Subcutaneous adipose tissue (tissue), 4 donors: ENCODE measurements around the gene DSG3. TPM values are rescaled to one million over a fixed set of nuclear protein-coding genes. Genes with fewer than 3 reads are reported as not detected.

Experiments used
- total RNA-seq, 4 donors: library from RNA; depleted of rRNA; stranded (reverse); fragments of >200 nt; gene quantifications; one replicate each; pipeline ENCODE4 v1.1.0, GENCODE V29; 2016
- TF ChIP-seq, protein P1 (sequence below): fragments of 450-650 bp; IDR thresholded peaks from one replicate; pipeline ENCODE4 v1.5.1; 2016; ENCODE audit warnings: low read depth, mild to moderate bottlenecking, control low read depth, antibody characterized with exemption, moderate library complexity

The DSG3 gene
- total RNA-seq, 4 donors from 2014 or later = not detected

DNA sequence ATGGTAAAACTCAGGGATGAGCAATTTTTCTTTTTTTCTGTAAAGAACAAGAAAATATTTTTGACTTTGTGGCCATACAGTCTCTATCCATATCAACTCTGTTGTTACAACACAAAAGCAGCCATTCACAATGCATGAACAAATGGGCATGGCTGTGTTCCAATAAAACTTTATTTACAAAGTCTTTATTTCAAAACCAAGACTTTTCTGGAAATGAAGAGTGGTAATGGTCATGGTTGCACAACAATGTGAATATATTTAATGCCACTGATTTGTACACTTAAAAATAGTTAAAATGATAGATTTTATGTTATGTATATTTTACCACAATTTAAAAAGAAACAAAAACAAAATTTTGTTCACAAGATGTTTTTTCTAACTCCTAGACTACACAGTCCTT is 1.6 kb upstream of the DSG3 start:
- TF ChIP-seq, protein P1, sequence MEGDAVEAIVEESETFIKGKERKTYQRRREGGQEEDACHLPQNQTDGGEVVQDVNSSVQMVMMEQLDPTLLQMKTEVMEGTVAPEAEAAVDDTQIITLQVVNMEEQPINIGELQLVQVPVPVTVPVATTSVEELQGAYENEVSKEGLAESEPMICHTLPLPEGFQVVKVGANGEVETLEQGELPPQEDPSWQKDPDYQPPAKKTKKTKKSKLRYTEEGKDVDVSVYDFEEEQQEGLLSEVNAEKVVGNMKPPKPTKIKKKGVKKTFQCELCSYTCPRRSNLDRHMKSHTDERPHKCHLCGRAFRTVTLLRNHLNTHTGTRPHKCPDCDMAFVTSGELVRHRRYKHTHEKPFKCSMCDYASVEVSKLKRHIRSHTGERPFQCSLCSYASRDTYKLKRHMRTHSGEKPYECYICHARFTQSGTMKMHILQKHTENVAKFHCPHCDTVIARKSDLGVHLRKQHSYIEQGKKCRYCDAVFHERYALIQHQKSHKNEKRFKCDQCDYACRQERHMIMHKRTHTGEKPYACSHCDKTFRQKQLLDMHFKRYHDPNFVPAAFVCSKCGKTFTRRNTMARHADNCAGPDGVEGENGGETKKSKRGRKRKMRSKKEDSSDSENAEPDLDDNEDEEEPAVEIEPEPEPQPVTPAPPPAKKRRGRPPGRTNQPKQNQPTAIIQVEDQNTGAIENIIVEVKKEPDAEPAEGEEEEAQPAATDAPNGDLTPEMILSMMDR = no peak

- TF ChIP-seq, protein P1 = no peak
Observed at GRCh38 chr18:31446854-31447253, 687 bp upstream of the DSG3 start.

GRCh38 chr18:31450409-31450808 is 2.9 kb downstream of the DSG3 start:
- TF ChIP-seq, protein P1 = no peak

DNA sequence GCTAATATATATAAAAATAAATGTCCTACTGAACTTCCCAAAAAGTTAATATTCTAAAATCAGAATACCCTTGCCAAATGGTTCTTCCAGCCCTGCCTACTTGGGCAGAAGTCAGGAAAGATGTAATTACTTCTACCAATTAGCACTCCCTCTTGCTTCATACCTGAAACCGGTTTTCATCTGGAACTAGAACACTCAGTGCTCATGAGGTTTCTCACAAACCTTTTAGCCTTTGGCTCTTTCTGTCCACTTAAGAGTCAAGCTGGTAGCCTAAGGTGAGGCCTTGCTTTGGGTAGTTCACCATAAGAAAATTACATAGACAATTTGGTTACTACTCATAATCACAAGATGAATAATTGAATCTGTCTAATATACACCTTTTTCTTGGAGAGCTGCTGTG is 4.1 kb downstream of the DSG3 start:
- TF ChIP-seq, protein P1 = no peak

GRCh38 chr18:31454066-31454708 is 6.6 kb downstream of the DSG3 start:
- TF ChIP-seq, protein P1 = no peak

DNA sequence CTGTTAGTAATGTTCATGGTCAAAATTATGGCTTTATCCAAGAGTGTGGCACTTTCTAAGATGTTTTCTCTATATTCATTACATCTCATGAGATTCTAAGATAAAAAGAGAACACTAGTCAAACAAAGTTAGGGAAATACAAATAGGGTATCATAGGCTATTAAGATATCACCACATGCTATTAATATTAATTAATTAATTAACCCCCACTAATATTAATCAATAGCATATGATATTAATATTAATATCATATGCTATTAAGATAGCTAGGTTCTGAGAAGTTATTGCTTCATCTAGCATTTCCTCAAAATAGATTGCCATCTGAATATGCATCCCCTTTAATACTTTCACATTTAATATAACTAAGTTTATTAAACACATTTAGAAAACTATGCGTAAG is 22.1 kb downstream of the DSG3 start:
- TF ChIP-seq, protein P1 = no peak

- TF ChIP-seq, protein P1 = no peak
Observed at GRCh38 chr18:31478688-31479087, 31.1 kb downstream of the DSG3 start.
